ENCODE data around the gene CDH13.

The CDH13 gene

GRCh38 chr16:82699711-82700495, 73.1 kb downstream of the CDH13 start:
- H3K27me3 ChIP-seq (replicated peaks; ENCODE audit: control insufficient read depth, insufficient read depth, low read length), result no peaks in the 10 kb centered on the region
- peak; percentile 91 for DNase-seq (ENCODE audit: low read depth)
- H3K9ac ChIP-seq (ENCODE audit: low read length), result peak overlapping the region; percentile 47
- peak overlapping the region; percentile 17 for H3K4me3 ChIP-seq (ENCODE audit: low read length)
- H3K36me3 ChIP-seq (ENCODE audit: control insufficient read depth, insufficient read depth, low read length, severe bottlenecking), result no peaks in the 10 kb centered on the region
- no peaks in the 10 kb centered on the region for H3K9me3 ChIP-seq (ENCODE audit: control insufficient read depth, low read length)
- peaks cover 26% of the 10 kb centered on the region for H3K4me1 ChIP-seq (ENCODE audit: control insufficient read depth, insufficient read depth, low read length)

- Histone ChIP-seq H3K36me3 (ENCODE audit: control insufficient read depth, insufficient read depth, low read length, severe bottlenecking) (no peaks in the 10 kb centered on the region), H3K9me3 (ENCODE audit: control insufficient read depth, low read length) (no peaks in the 10 kb centered on the region), H3K4me3 (ENCODE audit: low read length) (no peak overlapping the region), H3K4me1 (ENCODE audit: control insufficient read depth, insufficient read depth, low read length) (peaks cover 26% of the 10 kb centered on the region), H3K27me3 (replicated peaks; ENCODE audit: control insufficient read depth, insufficient read depth, low read length) (no peaks in the 10 kb centered on the region), H3K9ac (ENCODE audit: low read length) (no peak overlapping the region)
- DNase-seq (ENCODE audit: low read depth), result peak; percentile 19
Observed at GRCh38 chr16:82700541-82701235, 73.9 kb downstream of the CDH13 start.

DNA sequence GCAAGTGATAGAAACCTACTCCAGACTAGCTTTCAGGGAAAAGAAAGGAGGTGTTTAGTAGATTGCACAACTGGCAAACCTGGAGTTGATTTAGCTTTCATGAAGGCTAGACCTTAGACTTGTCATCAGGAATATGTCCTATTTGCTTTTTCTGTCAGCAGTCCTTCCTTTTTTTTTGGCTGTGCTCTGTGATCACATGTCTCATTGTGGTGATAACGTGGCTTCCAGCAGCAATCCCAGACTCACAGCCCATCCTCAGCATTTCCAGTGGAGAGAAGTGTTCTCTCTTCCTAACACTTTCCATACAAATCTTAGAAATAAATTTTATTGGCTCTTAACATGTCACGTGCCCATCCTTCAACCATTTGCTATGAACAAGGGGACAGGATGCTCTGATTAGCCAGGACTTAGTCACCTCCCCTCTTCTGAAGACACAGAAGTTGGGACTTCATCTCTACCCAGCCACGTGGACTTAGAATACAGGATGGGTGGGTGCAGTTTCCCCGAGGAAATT, 74.7 kb downstream of the CDH13 start:
- peak; percentile 37 for DNase-seq (ENCODE audit: low read depth)
- Histone ChIP-seq H3K27me3 (replicated peaks; ENCODE audit: control insufficient read depth, insufficient read depth, low read length) (no peaks in the 10 kb centered on the region), H3K4me3 (ENCODE audit: low read length) (no peak overlapping the region), H3K9me3 (ENCODE audit: control insufficient read depth, low read length) (no peaks in the 10 kb centered on the region), H3K4me1 (ENCODE audit: control insufficient read depth, insufficient read depth, low read length) (peaks cover 26% of the 10 kb centered on the region), H3K9ac (ENCODE audit: low read length) (no peak overlapping the region), H3K36me3 (ENCODE audit: control insufficient read depth, insufficient read depth, low read length, severe bottlenecking) (no peaks in the 10 kb centered on the region)

- Histone ChIP-seq H3K9me3 (ENCODE audit: control insufficient read depth, low read length) (no peaks in the 10 kb centered on the region), H3K4me3 (ENCODE audit: low read length) (no peak overlapping the region), H3K27me3 (replicated peaks; ENCODE audit: control insufficient read depth, insufficient read depth, low read length) (no peaks in the 10 kb centered on the region), H3K36me3 (ENCODE audit: control insufficient read depth, insufficient read depth, low read length, severe bottlenecking) (no peaks in the 10 kb centered on the region), H3K4me1 (ENCODE audit: control insufficient read depth, insufficient read depth, low read length) (peaks cover 26% of the 10 kb centered on the region), H3K9ac (ENCODE audit: low read length) (no peak overlapping the region)
- DNase-seq (ENCODE audit: low read depth), result no peak
Observed at GRCh38 chr16:82703161-82703560, 76.4 kb downstream of the CDH13 start.

DNA sequence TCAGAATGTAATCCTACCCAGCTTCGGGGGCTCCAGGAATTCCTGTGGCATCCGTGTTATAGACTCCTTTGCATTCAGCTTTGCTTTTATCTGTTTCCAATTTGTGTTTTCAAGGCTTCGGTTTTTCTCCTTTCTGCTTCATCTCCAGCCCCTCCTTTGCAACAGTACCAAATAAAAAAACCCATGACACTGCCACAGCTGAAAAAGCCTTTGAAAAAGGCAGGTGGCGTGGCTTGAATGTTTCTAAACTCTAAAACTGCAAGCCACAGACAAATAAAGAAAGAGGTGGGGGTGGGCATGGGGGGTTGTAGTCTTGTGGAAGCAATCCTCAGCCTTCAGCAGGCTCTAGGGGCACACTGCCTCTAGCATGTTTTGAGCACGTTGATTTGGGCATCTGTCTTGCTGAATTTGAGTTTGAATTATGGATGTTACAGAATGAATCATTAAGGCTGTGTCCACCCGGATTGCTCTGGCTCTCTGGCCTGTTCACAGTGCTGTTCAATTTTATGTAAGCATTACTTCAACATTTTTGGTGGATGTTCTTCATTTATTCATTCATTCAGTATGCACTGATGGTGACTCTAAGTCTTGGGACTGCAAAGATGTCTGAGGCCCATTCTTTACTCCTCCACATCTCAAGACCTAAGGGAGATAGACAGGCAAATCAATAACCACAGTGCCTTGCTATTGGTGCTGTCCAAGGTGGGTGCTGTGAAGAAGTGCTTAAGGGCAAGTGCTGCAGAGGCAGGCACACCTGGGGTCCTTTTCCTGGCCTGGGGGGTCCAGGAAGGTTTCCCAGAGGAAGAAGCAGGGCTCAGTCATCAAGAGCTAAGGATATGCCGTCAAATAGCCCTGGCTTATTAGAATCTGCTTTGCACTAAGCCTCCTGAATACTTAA, 77.4 kb downstream of the CDH13 start:
- Histone ChIP-seq H3K4me3 (ENCODE audit: low read length) (no peak overlapping the region), H3K36me3 (ENCODE audit: control insufficient read depth, insufficient read depth, low read length, severe bottlenecking) (no peaks in the 10 kb centered on the region), H3K4me1 (ENCODE audit: control insufficient read depth, insufficient read depth, low read length) (peaks cover 22% of the 10 kb centered on the region), H3K27me3 (replicated peaks; ENCODE audit: control insufficient read depth, insufficient read depth, low read length) (no peaks in the 10 kb centered on the region), H3K9me3 (ENCODE audit: control insufficient read depth, low read length) (no peaks in the 10 kb centered on the region), H3K9ac (ENCODE audit: low read length) (no peak overlapping the region)
- DNase-seq (ENCODE audit: low read depth), result no peak

DNA sequence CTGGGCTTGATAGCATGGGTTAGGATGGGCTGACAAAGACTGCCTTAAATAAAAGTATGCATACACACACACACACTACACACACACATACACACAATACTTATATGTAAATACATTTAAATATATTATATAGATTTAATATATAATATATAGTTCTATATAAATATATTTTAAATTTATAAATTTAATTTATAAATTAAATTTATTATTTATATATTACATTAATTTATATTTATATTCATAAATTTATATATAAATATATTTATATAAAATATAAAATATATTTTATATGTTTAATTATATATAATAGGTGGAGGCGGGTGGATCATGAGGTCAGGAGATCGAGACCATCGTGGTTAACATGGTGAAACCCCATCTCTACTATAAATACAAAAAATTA, 83.2 kb downstream of the CDH13 start:
- Histone ChIP-seq H3K36me3 (ENCODE audit: control insufficient read depth, insufficient read depth, low read length, severe bottlenecking) (no peaks in the 10 kb centered on the region), H3K27me3 (replicated peaks; ENCODE audit: control insufficient read depth, insufficient read depth, low read length) (no peaks in the 10 kb centered on the region), H3K4me1 (ENCODE audit: control insufficient read depth, insufficient read depth, low read length) (no peaks in the 10 kb centered on the region)

GRCh38 chr16:82713778-82714177, 87.0 kb downstream of the CDH13 start:
- H3K4me1 ChIP-seq (ENCODE audit: control insufficient read depth, insufficient read depth, low read length), result no peaks in the 10 kb centered on the region
- H3K9me3 ChIP-seq (ENCODE audit: control insufficient read depth, low read length), result no peaks in the 10 kb centered on the region
- H3K9ac ChIP-seq (ENCODE audit: low read length), result no peak overlapping the region
- no peaks in the 10 kb centered on the region for H3K36me3 ChIP-seq (ENCODE audit: control insufficient read depth, insufficient read depth, low read length, severe bottlenecking)
- no peaks in the 10 kb centered on the region for H3K27me3 ChIP-seq (replicated peaks; ENCODE audit: control insufficient read depth, insufficient read depth, low read length)
- no peak overlapping the region for H3K4me3 ChIP-seq (ENCODE audit: low read length)
- DNase-seq (ENCODE audit: low read depth), result no peak

More for the DNA sequence above, 83.2 kb downstream of the CDH13 start:
- Histone ChIP-seq H3K9ac (ENCODE audit: low read length) (no peak overlapping the region), H3K9me3 (ENCODE audit: control insufficient read depth, low read length) (no peaks in the 10 kb centered on the region), H3K4me3 (ENCODE audit: low read length) (no peak overlapping the region)
- no peak for DNase-seq (ENCODE audit: low read depth)

GRCh38 chr16:82715160-82715559, 88.4 kb downstream of the CDH13 start:
- no peaks in the 10 kb centered on the region for H3K4me1 ChIP-seq (ENCODE audit: control insufficient read depth, insufficient read depth, low read length)
- DNase-seq (ENCODE audit: low read depth), result no peak
- no peak overlapping the region for H3K9ac ChIP-seq (ENCODE audit: low read length)

DNA sequence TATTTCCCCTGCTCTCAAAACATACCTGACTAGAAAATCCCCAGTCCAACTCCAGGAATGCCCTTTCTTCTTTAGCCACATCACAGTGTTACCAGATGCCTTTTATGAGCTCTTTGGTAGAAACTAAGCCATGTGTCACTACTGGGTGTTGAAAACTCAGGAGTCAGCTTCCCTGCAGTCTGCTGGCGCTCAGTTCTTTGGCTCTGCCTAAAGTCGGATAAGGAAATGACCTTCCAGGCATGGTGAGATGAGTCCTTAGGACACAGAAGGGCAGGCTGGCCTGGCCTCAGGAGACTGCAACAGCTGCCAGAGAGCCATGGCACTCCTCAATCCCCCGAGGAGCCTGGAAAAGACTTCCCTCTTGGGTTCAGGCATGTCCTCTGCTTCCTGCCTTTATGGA, 89.1 kb downstream of the CDH13 start:
- Histone ChIP-seq H3K9ac (ENCODE audit: low read length) (no peak overlapping the region), H3K4me1 (ENCODE audit: control insufficient read depth, insufficient read depth, low read length) (no peaks in the 10 kb centered on the region), H3K27me3 (replicated peaks; ENCODE audit: control insufficient read depth, insufficient read depth, low read length) (no peaks in the 10 kb centered on the region), H3K9me3 (ENCODE audit: control insufficient read depth, low read length) (no peaks in the 10 kb centered on the region), H3K4me3 (ENCODE audit: low read length) (no peak overlapping the region), H3K36me3 (ENCODE audit: control insufficient read depth, insufficient read depth, low read length, severe bottlenecking) (no peaks in the 10 kb centered on the region)
- DNase-seq (ENCODE audit: low read depth), result no peak

More at GRCh38 chr16:82715160-82715559, 88.4 kb downstream of the CDH13 start:
- Histone ChIP-seq H3K36me3 (ENCODE audit: control insufficient read depth, insufficient read depth, low read length, severe bottlenecking) (no peaks in the 10 kb centered on the region), H3K27me3 (replicated peaks; ENCODE audit: control insufficient read depth, insufficient read depth, low read length) (no peaks in the 10 kb centered on the region), H3K9me3 (ENCODE audit: control insufficient read depth, low read length) (no peaks in the 10 kb centered on the region), H3K4me3 (ENCODE audit: low read length) (no peak overlapping the region)

DNA sequence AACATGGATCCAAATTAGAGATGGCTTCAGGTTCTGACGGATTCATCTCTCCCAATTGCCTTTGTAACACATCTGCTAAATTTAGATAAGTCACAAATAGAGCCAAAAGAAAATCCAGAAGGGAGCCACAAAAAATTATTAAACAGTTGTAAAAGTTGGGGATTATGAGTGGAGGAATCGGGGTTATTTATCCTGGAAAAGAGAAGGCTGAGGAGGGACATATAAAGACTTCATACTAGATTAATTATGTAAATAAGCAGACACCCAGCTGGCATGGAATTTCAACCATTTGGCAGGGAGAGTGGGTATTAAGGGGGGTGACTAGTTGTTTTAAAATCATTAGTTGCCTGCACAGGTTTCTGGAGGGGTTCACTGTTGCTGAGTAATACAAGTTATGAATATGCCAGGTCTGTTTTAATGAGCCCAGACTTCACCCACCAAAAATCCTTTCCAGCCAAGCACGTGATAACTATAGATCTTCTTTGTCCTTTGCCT, 89.6 kb downstream of the CDH13 start:
- no peak for DNase-seq (ENCODE audit: low read depth)
- no peaks in the 10 kb centered on the region for H3K9me3 ChIP-seq (ENCODE audit: control insufficient read depth, low read length)
- no peak overlapping the region for H3K9ac ChIP-seq (ENCODE audit: low read length)
- H3K4me1 ChIP-seq (ENCODE audit: control insufficient read depth, insufficient read depth, low read length), result no peaks in the 10 kb centered on the region
- no peak overlapping the region for H3K4me3 ChIP-seq (ENCODE audit: low read length)
- H3K36me3 ChIP-seq (ENCODE audit: control insufficient read depth, insufficient read depth, low read length, severe bottlenecking), result no peaks in the 10 kb centered on the region
- no peaks in the 10 kb centered on the region for H3K27me3 ChIP-seq (replicated peaks; ENCODE audit: control insufficient read depth, insufficient read depth, low read length)

DNA sequence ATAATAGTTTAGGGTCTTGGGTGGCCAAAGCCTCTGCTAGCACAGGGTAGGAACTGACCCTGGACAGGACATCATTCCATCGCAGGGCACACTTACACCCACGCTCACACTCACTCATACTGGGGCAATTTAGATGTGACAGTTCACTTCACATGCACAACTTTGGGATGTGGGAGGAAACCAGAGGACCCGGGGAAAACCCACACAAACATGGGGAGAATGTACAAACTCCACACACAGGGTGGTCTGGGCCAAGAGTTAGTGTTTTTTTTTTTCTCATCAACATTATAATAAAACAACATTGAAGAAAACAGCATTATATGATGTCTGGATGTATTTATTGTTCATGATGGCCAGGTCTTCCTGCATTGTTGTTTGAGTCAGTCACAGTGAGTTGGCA, 93.6 kb downstream of the CDH13 start:
- Histone ChIP-seq H3K36me3 (ENCODE audit: control insufficient read depth, insufficient read depth, low read length, severe bottlenecking) (no peaks in the 10 kb centered on the region), H3K4me1 (ENCODE audit: control insufficient read depth, insufficient read depth, low read length) (no peaks in the 10 kb centered on the region), H3K4me3 (ENCODE audit: low read length) (no peak overlapping the region), H3K9me3 (ENCODE audit: control insufficient read depth, low read length) (no peaks in the 10 kb centered on the region), H3K27me3 (replicated peaks; ENCODE audit: control insufficient read depth, insufficient read depth, low read length) (no peaks in the 10 kb centered on the region), H3K9ac (ENCODE audit: low read length) (no peak overlapping the region)
- no peak for DNase-seq (ENCODE audit: low read depth)

Measured in adipocyte (in vitro differentiated cells).